DND-41 (cell line): ENCODE measurements around the gene ARRDC1.

ENCODE experiments used
- CTCF ChIP-seq: IDR thresholded peaks from 2 replicates; pipeline ENCODE4 v1.5.1; 2012; ENCODE audit warnings: borderline replicate concordance, low read length, moderate library complexity, mild to moderate bottlenecking; ENCODE audit not compliant: poor library complexity, severe bottlenecking; ENCODE audit errors: extremely low read depth
- EZH2 ChIP-seq: IDR thresholded peaks from 3 replicates; pipeline ENCODE4 v1.6.1; 2012; ENCODE audit warnings: borderline replicate concordance, low read depth, mild to moderate bottlenecking, moderate library complexity, low read length, inconsistent platforms; ENCODE audit not compliant: severe bottlenecking

GRCh38 chr9:137574192-137574591, 31.3 kb upstream of the ARRDC1 start:
- no peak for TF ChIP-seq CTCF
- TF ChIP-seq EZH2: no peak
